ENCODE results near the gene GRIA4. TPM values are rescaled to one million over a fixed set of nuclear protein-coding genes. Genes with fewer than 3 reads are reported as not detected.
A peak's percentile ranks its signal among the peaks of the same experiment; 100 is the strongest.

GRIA4 gene
- 15.0 TPM for total RNA-seq

GRCh38 chr11:105609832-105610781, at the start of gene GRIA4:
GRIA4 (plus strand) TSS chr11:105610073; CDS start chr11:105610998, 925 bp downstream.
- DNase-seq, result peak; percentile 53

DNA sequence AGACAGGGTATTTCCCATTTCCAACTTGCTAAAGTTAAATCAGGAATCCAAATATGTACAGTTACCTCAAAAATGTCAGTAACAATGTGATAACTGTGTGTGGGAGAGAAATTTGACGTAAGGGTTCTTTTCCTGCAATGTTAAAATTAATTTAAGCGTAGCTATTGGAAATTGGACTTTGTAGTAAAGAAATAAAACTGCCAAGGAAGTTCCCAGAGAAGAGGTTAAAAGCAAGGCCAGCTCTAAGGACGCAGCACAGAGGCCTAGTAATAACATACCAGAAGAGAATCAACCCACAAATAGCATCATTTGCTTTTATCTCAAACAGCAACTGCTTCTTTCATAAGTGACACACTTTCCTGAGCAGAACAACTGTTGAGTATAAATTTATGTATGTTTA, 36.8 kb upstream of the GRIA4 start:
- no peak for DNase-seq

GRCh38 chr11:105574974-105575373, 34.9 kb upstream of the GRIA4 start:
- DNase-seq, result no peak

- DNase-seq, result no peak
Observed at GRCh38 chr11:105577641-105578040, 32.2 kb upstream of the GRIA4 start.

DNA sequence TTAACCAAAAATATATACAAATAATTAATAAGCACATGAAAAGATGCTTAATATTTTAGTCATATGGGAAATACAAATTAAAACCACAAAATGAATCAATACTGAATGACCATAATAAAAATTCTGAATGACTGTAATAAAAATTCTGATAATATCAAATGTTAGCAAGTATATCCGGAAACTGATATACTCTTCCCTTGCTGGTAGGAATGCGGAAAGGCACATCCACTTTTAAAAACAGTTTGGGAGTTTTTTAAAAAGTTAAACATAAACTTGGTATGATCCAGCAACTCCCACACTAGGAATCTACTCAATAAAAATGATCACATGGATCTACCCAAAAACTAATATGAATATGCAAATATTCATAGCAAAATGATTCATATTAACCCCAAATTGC, 30.8 kb upstream of the GRIA4 start:
- no peak for DNase-seq

- no peak for DNase-seq
Observed at GRCh38 chr11:105582497-105582896, 27.4 kb upstream of the GRIA4 start.

- DNase-seq, result no peak
Observed at GRCh38 chr11:105588001-105588400, 21.9 kb upstream of the GRIA4 start.

- DNase-seq, result no peak
Observed at GRCh38 chr11:105589346-105589745, 20.5 kb upstream of the GRIA4 start.

DNA sequence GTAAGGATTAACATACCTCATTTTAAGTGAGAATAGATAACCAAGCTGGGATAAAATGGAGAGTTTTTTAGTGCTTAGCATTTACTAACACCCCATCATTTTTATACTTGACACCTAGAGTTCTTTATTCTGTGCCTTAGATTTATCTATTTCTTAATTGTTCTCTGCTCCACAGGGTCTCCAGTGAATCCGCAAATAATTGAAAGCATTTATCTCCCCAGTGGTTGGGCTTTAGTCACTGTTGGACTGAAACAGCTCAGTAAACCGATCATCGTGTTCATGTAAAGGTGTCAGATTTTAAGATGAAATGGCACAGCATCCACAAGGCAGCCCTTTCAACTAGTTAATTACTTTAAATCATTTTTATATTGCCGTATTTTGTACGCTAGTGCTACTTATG, 17.8 kb upstream of the GRIA4 start:
- no peak for DNase-seq

- DNase-seq, result no peak
Observed at GRCh38 chr11:105598371-105598770, 11.5 kb upstream of the GRIA4 start.

GRCh38 chr11:105603156-105603555, 6.7 kb upstream of the GRIA4 start:
- DNase-seq, result no peak

DNA sequence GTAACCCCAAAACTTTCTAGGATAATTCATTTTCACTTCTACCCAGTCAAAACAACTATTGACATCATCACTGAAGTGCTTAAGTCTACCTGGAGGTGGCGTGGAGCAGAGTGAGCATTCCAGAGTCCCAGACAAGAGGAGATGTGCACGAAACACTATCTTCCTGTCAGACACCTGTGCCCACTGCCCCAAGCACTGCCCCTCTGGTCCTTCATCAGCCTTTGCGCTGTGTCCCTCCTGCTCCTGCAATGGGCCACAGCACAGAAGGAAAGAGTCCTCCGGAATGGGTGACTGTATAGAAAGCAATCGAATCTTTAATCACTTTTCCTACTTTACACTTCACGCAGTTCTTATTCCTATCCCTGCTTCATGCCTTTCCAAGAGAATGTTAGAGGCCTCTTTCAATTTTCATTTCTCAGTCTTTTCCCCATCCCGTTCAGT, 512 bp upstream of the GRIA4 start:
- no peak for DNase-seq

GRCh38 chr11:105610871-105611571, 1.1 kb downstream of the GRIA4 start:
- DNase-seq, result no peak

GRCh38 chr11:105611572-105612441, 1.9 kb downstream of the GRIA4 start:
- no peak for DNase-seq

GRCh38 chr11:105612771-105613170, 2.9 kb downstream of the GRIA4 start:
- DNase-seq, result no peak

DNA sequence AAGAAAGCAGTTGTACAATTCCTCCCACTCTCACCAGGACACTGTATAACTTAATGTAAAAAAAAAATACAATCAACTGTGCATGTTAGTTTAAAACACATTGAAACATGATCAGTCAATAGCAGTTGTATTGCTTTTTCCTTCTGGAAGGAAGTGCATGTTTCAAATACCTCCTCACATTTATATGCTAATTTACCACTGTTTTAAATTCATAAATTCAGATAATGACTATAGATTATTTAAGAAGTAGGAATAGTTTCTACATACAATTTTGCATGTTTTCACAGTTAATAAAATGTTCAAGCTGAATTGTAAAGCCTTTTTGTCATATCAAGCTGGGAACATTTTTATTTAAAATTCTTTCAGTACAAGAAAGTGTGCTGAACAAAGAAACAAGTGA, 3.3 kb downstream of the GRIA4 start:
- DNase-seq, result no peak

DNA sequence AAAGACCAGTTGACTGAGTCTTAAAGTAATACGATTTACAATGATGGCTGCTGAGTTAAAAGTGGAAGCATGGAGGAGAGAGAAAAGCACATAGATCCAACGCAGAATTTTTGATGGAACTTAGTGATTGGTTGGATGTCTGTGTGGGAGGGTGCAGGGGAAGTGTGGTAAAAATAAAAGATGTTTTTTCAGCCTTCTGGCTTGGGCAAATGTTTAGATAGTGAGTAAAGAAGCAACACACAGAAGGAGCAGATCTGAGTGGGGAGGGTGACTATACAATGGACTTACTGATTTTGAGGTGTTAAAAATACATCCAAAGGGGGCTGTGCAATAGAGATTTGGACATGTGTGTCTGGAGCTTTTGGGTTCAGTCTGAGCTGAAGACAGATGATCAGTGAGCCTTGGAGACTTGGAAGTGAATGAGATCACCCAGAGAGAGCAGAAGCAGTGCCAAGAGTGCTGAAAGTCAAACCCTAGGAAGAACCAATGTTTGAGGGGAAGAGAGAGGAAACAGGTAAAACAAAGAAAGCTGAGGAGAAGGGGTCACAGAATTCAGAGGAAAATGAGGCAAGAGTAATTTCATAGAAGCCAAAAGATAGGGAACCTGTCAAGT, 8.6 kb downstream of the GRIA4 start:
- no peak for DNase-seq

GRCh38 chr11:105619556-105619955, 9.7 kb downstream of the GRIA4 start:
- no peak for DNase-seq

GRCh38 chr11:105622016-105622415, 12.1 kb downstream of the GRIA4 start:
- no peak for DNase-seq

GRCh38 chr11:105632316-105632715, 22.4 kb downstream of the GRIA4 start:
- DNase-seq, result no peak

- DNase-seq, result no peak
Observed at GRCh38 chr11:105635466-105635865, 25.6 kb downstream of the GRIA4 start.

DNA sequence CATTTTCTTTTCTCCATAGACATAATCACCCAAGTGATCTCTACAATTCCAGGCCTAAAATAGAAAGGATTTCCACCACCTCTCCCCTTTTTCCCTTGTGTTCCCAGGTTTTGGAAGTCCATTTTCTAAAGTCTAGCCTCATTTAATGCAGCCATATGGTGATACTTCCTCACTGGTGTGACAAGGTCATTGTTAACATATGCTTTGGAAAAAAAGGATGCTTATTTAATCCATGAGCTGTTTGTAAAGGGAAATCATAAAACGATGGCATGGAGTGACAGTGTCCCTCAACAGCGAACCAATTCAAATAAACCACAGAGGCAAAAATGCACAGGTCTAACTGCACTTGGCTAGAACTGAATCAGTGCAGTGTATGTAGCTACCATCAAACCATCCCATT, 26.6 kb downstream of the GRIA4 start:
- DNase-seq, result no peak
